ENCODE measurements around the gene CNOT4. TPM values are rescaled to one million over a fixed set of nuclear protein-coding genes. Genes with fewer than 3 reads are reported as not detected.
A peak's percentile ranks its signal among the peaks of the same experiment; 100 is the strongest.

The CNOT4 gene
- total and polyA plus RNA-seq, 4 donors: 18.3 to 36.6 (median 28.4) TPM

DNA sequence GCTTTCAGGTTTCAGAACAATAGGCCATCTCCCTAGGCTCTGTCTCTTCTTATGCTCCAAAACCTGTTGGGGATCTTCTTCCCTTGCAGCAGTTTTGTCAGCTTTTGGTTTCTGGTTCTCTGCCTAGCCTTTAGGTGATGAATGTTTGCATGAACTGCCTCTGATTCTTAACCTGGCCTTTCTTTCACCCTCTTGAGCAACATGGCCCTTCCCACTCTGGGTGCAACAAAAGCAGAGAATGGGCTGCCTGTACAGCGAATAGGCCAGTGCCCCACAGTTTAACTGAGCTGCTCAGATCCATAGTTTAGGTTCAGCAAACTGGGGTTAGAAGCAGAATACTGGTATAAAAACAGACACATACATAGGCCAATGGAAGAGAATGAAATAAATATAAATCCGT, 29.7 kb upstream of the CNOT4 start:
- H3K27ac ChIP-seq (ENCODE audit: low read depth, low read length): no peak overlapping the region
- no peak for DNase-seq (ENCODE audit: low read depth in 4 of 6, low spot score in 6 of 6)
- H3K27me3 ChIP-seq (ENCODE audit: control insufficient read depth, insufficient read depth, low read length): no peaks in the 10 kb centered on the region
- H3K9me3 ChIP-seq (ENCODE audit: control insufficient read depth, insufficient read depth, low read length): no peaks in the 10 kb centered on the region
- no peaks in the 10 kb centered on the region for H3K4me1 ChIP-seq (ENCODE audit: control insufficient read depth, insufficient read depth, low read length)
- WGBS (ENCODE audit: insufficient coverage): no CpG with 5 or more reads among the region's 2 CpGs
- no peaks in the 10 kb centered on the region for H3K36me3 ChIP-seq (ENCODE audit: control insufficient read depth, insufficient read depth, low read length)
- no peak overlapping the region for H3K4me3 ChIP-seq (ENCODE audit: low read depth, low read length)

DNA sequence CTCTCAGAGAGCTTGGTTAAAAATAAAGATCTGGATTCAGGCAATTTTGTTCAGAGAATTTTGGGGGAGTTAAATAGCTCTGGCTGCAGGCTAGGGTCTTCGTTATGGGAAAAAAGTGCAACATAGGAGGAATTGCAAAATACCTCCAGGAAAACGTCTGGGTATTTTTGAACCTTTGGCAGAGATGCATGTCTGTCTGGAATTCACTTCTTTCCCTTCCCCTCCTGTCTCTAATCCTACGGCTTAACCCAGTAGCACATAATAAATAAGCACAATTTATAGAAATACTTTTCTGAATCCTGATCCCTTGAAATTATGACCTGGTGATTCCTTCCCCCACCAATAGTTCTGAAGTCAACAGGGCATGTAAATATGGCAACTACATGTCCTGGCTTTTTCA, 28.5 kb upstream of the CNOT4 start:
- no peaks in the 10 kb centered on the region for H3K4me1 ChIP-seq (ENCODE audit: control insufficient read depth, insufficient read depth, low read length)
- 24% methylated on average over 3 of the region's 3 CpGs for WGBS (ENCODE audit: insufficient coverage)
- H3K9me3 ChIP-seq (ENCODE audit: control insufficient read depth, insufficient read depth, low read length): no peaks in the 10 kb centered on the region

DNA sequence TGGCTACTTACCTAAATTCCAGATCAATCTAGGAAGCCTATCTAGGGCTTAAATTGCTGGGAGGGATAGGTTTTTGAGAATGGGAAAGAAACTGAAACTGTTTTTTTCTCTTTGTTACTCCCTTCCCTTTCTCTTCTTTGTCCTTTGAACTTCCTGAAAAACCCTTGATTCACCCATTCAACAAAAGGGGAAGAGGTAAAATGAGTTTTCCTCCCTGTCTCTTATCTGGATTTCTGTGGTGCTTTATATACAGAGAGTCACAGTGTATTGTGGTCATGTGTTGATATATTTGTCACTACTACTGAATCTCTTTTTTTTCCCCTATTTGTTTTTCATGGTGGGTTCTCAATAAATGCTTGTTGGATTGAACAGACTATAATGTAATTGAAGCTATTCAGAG, 28.0 kb upstream of the CNOT4 start:
- Histone ChIP-seq H3K36me3 (ENCODE audit: control insufficient read depth, insufficient read depth, low read length) (no peaks in the 10 kb centered on the region), H3K4me3 (ENCODE audit: low read depth, low read length) (no peak overlapping the region), H3K27me3 (ENCODE audit: control insufficient read depth, insufficient read depth, low read length) (no peaks in the 10 kb centered on the region), H3K4me1 (ENCODE audit: control insufficient read depth, insufficient read depth, low read length) (no peaks in the 10 kb centered on the region), H3K9me3 (ENCODE audit: control insufficient read depth, insufficient read depth, low read length) (no peaks in the 10 kb centered on the region), H3K27ac (ENCODE audit: low read depth, low read length) (no peak overlapping the region)
- peak in 1 of 6 donors; percentile 6 for DNase-seq (ENCODE audit: low read depth in 4 of 6, low spot score in 6 of 6)

More for the DNA sequence above, 28.5 kb upstream of the CNOT4 start:
- no peak for DNase-seq (ENCODE audit: low read depth in 4 of 6, low spot score in 6 of 6)
- Histone ChIP-seq H3K4me3 (ENCODE audit: low read depth, low read length) (no peak overlapping the region), H3K27me3 (ENCODE audit: control insufficient read depth, insufficient read depth, low read length) (no peaks in the 10 kb centered on the region), H3K36me3 (ENCODE audit: control insufficient read depth, insufficient read depth, low read length) (no peaks in the 10 kb centered on the region), H3K27ac (ENCODE audit: low read depth, low read length) (no peak overlapping the region)

DNA sequence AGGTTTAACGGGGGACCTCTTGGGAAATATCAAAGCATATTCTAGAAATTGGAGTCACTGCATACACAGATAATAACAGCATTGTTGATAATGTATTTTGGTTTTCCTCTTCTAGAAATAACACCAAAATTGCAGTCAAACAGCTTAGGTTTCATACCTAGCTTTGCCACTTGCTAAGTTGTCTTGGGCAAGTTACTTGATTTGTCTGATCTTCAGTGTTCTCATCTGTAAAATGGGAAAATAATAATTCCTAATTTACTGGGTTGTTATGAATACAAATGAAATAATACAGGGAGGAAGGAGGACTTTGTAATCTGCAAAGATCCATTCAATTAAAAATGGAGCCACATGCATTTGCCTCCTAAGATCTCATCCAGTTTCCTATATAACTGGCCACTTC, 27.6 kb upstream of the CNOT4 start:
- Histone ChIP-seq H3K9me3 (ENCODE audit: control insufficient read depth, insufficient read depth, low read length) (no peaks in the 10 kb centered on the region), H3K4me3 (ENCODE audit: low read depth, low read length) (no peak overlapping the region), H3K27me3 (ENCODE audit: control insufficient read depth, insufficient read depth, low read length) (no peaks in the 10 kb centered on the region), H3K36me3 (ENCODE audit: control insufficient read depth, insufficient read depth, low read length) (no peaks in the 10 kb centered on the region), H3K27ac (ENCODE audit: low read depth, low read length) (no peak overlapping the region), H3K4me1 (ENCODE audit: control insufficient read depth, insufficient read depth, low read length) (no peaks in the 10 kb centered on the region)
- DNase-seq (ENCODE audit: low read depth in 4 of 6, low spot score in 6 of 6): no peak
- no CpG with 5 or more reads among the region's 1 CpG for WGBS (ENCODE audit: insufficient coverage)

DNA sequence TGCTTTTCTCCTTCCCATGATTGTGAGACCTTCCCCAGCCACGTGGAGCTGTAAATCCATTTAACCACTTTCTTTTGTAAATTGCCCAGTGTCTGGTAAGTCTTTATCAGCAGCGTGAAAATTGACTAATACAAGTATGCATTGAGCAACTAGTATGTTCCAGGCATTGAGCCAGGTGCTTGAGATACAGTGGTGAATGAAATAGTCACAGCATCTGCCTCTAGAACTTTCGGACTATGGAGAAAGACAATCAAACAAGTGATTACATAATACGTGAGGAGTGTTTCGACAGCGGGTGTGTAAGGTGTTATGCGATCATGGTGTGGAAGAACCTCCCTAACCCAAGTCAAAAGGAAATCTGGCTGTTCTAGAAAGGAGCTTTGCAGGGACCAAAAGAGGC, 26.2 kb upstream of the CNOT4 start:
- WGBS (ENCODE audit: insufficient coverage): 100% methylated on average over 1 of the region's 7 CpGs

DNA sequence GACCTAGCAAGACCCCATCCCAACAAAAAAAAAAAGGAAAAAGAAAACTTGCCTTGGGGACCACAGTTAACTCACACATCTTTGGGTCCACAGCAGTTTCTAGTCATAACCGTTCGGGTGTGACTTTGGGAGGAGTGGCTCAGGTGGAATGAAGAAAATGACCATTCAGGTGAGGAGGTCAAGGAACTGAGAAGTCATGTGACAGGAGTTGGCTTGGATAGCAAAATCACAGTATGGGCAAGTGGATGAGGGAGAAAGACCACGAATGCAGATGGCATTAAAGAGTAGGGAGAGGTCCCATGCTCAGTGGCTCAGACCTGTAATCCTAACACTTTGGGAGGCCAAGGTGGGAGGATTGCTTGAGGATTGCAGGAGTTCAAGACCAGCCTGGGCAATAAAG, 17.1 kb upstream of the CNOT4 start:
- Histone ChIP-seq H3K27ac (ENCODE audit: low read depth, low read length) (no peak overlapping the region), H3K4me1 (ENCODE audit: control insufficient read depth, insufficient read depth, low read length) (no peaks in the 10 kb centered on the region), H3K9me3 (ENCODE audit: control insufficient read depth, insufficient read depth, low read length) (no peaks in the 10 kb centered on the region), H3K36me3 (ENCODE audit: control insufficient read depth, insufficient read depth, low read length) (no peaks in the 10 kb centered on the region), H3K4me3 (ENCODE audit: low read depth, low read length) (no peak overlapping the region), H3K27me3 (ENCODE audit: control insufficient read depth, insufficient read depth, low read length) (no peaks in the 10 kb centered on the region)
- WGBS (ENCODE audit: insufficient coverage): 90% methylated on average over 3 of the region's 3 CpGs
- no peak for DNase-seq (ENCODE audit: low read depth in 4 of 6, low spot score in 6 of 6)

More for the DNA sequence above, 26.2 kb upstream of the CNOT4 start:
- DNase-seq (ENCODE audit: low read depth in 4 of 6, low spot score in 6 of 6): no peak
- Histone ChIP-seq H3K27me3 (ENCODE audit: control insufficient read depth, insufficient read depth, low read length) (no peaks in the 10 kb centered on the region), H3K4me3 (ENCODE audit: low read depth, low read length) (no peak overlapping the region), H3K9me3 (ENCODE audit: control insufficient read depth, insufficient read depth, low read length) (no peaks in the 10 kb centered on the region), H3K36me3 (ENCODE audit: control insufficient read depth, insufficient read depth, low read length) (no peaks in the 10 kb centered on the region), H3K4me1 (ENCODE audit: control insufficient read depth, insufficient read depth, low read length) (no peaks in the 10 kb centered on the region), H3K27ac (ENCODE audit: low read depth, low read length) (no peak overlapping the region)

DNA sequence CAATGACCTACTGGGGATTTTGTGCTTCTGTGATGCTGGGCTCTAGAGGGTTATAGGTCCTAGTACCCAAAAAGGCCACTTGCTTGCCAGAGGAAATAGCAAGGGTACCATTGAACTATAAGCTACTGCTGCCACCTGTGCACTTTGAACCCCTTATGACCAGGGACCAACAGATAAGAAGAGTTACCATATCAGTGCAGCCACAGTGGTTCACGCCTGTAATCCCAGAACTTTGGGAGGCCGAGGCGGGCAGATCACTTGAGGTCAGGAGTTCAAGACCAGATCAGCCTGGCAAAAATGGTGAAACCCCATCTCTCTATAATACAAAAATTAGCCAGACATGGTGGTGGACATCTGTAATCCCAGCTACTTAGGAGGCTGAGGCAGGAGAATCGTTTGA, 15.5 kb upstream of the CNOT4 start:
- Histone ChIP-seq H3K4me3 (ENCODE audit: low read depth, low read length) (no peak overlapping the region), H3K27me3 (ENCODE audit: control insufficient read depth, insufficient read depth, low read length) (no peaks in the 10 kb centered on the region), H3K9me3 (ENCODE audit: control insufficient read depth, insufficient read depth, low read length) (no peaks in the 10 kb centered on the region), H3K36me3 (ENCODE audit: control insufficient read depth, insufficient read depth, low read length) (no peaks in the 10 kb centered on the region), H3K4me1 (ENCODE audit: control insufficient read depth, insufficient read depth, low read length) (no peaks in the 10 kb centered on the region), H3K27ac (ENCODE audit: low read depth, low read length) (no peak overlapping the region)
- 100% methylated on average over 2 of the region's 4 CpGs for WGBS (ENCODE audit: insufficient coverage)
- no peak for DNase-seq (ENCODE audit: low read depth in 4 of 6, low spot score in 6 of 6)

DNA sequence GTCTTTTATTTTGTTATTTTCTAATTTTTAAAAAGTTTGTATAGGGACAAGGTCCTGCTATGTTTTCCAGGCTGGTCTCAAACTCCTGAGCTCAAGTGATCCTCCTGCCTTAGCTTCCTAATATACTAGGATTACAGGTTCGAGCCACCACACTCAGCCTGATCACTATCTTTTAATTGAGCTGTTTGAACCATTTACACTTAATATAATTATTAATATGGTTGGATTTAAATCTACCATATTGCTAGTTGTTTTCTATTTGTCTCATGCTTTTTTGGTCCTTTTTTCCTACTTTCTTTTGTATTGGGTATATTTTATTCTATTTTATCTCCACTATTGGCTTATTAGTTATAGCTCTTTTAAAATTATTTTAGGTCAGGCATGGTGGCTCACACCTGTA, 13.2 kb upstream of the CNOT4 start:
- no peaks in the 10 kb centered on the region for H3K27me3 ChIP-seq (ENCODE audit: control insufficient read depth, insufficient read depth, low read length)
- no peaks in the 10 kb centered on the region for H3K9me3 ChIP-seq (ENCODE audit: control insufficient read depth, insufficient read depth, low read length)
- H3K4me1 ChIP-seq (ENCODE audit: control insufficient read depth, insufficient read depth, low read length): no peaks in the 10 kb centered on the region
- DNase-seq (ENCODE audit: low read depth in 4 of 6, low spot score in 6 of 6): no peak
- H3K27ac ChIP-seq (ENCODE audit: low read depth, low read length): no peak overlapping the region
- no peak overlapping the region for H3K4me3 ChIP-seq (ENCODE audit: low read depth, low read length)
- no peaks in the 10 kb centered on the region for H3K36me3 ChIP-seq (ENCODE audit: control insufficient read depth, insufficient read depth, low read length)
- no CpG with 5 or more reads among the region's 1 CpG for WGBS (ENCODE audit: insufficient coverage)

DNA sequence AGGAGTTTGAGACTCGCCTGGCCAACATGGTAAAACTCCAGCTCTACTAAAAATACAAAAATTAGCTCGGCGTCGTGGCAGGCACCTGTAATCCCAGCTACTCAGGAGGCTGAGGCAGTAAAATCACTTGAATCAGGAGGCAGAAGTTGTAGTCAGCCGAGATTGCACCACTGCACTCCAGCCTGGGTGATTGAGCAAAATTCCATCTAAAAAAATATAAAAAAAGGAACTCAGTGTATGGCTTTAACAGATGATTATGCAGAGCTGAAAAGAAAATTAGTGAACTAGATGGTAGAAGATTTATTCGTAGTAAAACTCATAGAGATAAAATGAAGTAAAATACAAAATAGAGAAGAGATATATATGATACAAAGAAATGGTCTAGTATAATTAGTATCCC, 12.6 kb upstream of the CNOT4 start:
- whole genome bisulfite sequencing (ENCODE audit: insufficient coverage): 93% methylated on average over 3 of the region's 6 CpGs
- no peaks in the 10 kb centered on the region for H3K9me3 ChIP-seq (ENCODE audit: control insufficient read depth, insufficient read depth, low read length)
- no peak overlapping the region for H3K27ac ChIP-seq (ENCODE audit: low read depth, low read length)
- no peak overlapping the region for H3K4me3 ChIP-seq (ENCODE audit: low read depth, low read length)
- no peak for DNase-seq (ENCODE audit: low read depth in 4 of 6, low spot score in 6 of 6)
- no peaks in the 10 kb centered on the region for H3K4me1 ChIP-seq (ENCODE audit: control insufficient read depth, insufficient read depth, low read length)
- no peaks in the 10 kb centered on the region for H3K36me3 ChIP-seq (ENCODE audit: control insufficient read depth, insufficient read depth, low read length)
- H3K27me3 ChIP-seq (ENCODE audit: control insufficient read depth, insufficient read depth, low read length): no peaks in the 10 kb centered on the region

DNA sequence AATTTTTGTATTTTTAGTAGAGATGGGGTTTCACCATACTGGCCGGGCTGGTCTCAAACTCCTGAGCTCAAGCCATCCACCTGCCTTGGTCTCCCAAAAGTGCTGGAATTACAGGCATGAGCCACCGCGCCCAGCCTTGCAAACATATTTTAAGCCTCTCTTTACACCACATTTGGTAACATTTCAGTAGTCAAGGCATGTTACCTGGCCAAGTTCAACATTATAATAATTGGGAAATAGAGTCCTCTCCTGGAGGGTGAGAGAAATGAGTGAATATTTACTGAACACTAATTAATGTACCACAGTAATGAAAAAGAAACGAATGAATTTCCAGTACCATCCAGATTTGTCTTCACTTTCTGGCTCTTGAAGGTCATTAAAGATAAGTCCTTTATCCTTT, 10.0 kb upstream of the CNOT4 start:
- no peaks in the 10 kb centered on the region for H3K4me1 ChIP-seq (ENCODE audit: control insufficient read depth, insufficient read depth, low read length)
- no peaks in the 10 kb centered on the region for H3K36me3 ChIP-seq (ENCODE audit: control insufficient read depth, insufficient read depth, low read length)
- H3K4me3 ChIP-seq (ENCODE audit: low read depth, low read length): no peak overlapping the region
- H3K27ac ChIP-seq (ENCODE audit: low read depth, low read length): no peak overlapping the region
- no peaks in the 10 kb centered on the region for H3K27me3 ChIP-seq (ENCODE audit: control insufficient read depth, insufficient read depth, low read length)
- no peaks in the 10 kb centered on the region for H3K9me3 ChIP-seq (ENCODE audit: control insufficient read depth, insufficient read depth, low read length)
- DNase-seq (ENCODE audit: low read depth in 4 of 6, low spot score in 6 of 6): no peak
- no CpG with 5 or more reads among the region's 4 CpGs for WGBS (ENCODE audit: insufficient coverage)

Measured in spinal cord (tissue), 10 donors.